Right lobe of liver (tissue), 6 donors: ENCODE results near the gene METTL24. TPM values are rescaled to one million over a fixed set of nuclear protein-coding genes. Genes with fewer than 3 reads are reported as not detected.

ENCODE experiments used
- ATAC-seq, 4 donors: fragments of 200-7000 bp; cut with Tn5 transposase; one replicate each; pipeline ENCODE4 v1.9.1; 2020; ENCODE audit warnings: mild to moderate bottlenecking in 4 of 4, moderate library complexity in 4 of 4
- DNase-seq, 3 donors: peaks; one replicate each; pipeline ENCODE4 v3.0.0-alpha.2; 2020
- H3K27ac ChIP-seq, 3 donors: fragments of 200-600 bp; one replicate each; pipeline ENCODE4 v1.8.0; 2022
- H3K27me3 ChIP-seq, 2 donors: fragments of 200-600 bp; one replicate each; pipeline ENCODE4 v1.8.0; 2022
- H3K36me3 ChIP-seq, 4 donors: fragments of 200-600 bp; sonication (generic) in 1 of 4; one replicate each; pipeline versions ENCODE4 v1.5.1 to v1.8.0; 2017 to 2022; ENCODE audit warnings: control low read depth in 1 of 4
- H3K4me1 ChIP-seq, 4 donors: fragments of 200-600 bp; sonication (generic) in 1 of 4; one replicate each; pipeline versions ENCODE4 v1.5.1 to v1.8.0; 2017 to 2022; ENCODE audit warnings: control low read depth in 1 of 4
- H3K4me3 ChIP-seq, 3 donors: fragments of 200-600 bp; one replicate each; pipeline ENCODE4 v1.8.0; 2022
- H3K9me3 ChIP-seq, 4 donors: fragments of 200-600 bp; sonication (generic) in 1 of 4; one replicate each; pipeline versions ENCODE4 v1.5.1 to v1.8.0; 2017 to 2022; ENCODE audit warnings: control low read depth in 1 of 4
- POLR2A ChIP-seq: fragments of 450-650 bp; IDR thresholded peaks from one replicate; pipeline ENCODE4 v1.6.1; 2017; ENCODE audit warnings: antibody characterized with exemption, mild to moderate bottlenecking
- WGBS: methylation state at CpG from one replicate; pipeline ENCODE4 v1.1.6; 2018; ENCODE audit warnings: low coverage, low lambda C conversion rate; ENCODE audit not compliant: insufficient coverage; ENCODE audit errors: missing lambda C conversion rate; 5-methylcytosine and 5-hydroxymethylcytosine counted together
- intact Hi-C, 2 donors: fragments of 100-400 bp; cut with DNase I; formaldehyde crosslinking; loops; one replicate each; pipeline versions ENCODE4 v1.11.2 to v1.14.1; 2022
- total RNA-seq, 6 experiments: library from RNA; depleted of rRNA in 2 of 6; stranded (reverse); fragments of >200 nt in 2 of 6; fragmentation: NEBNext Ultra II Directional in 3 of 6; extraction: Animal tissue kit (Norgen Biotek cat#: 25700) in 3 of 6; gene quantifications; one replicate each; pipeline versions ENCODE4 v1.1.0 to v1.2.4, GENCODE V29; 2016 to 2023
- TF ChIP-seq, protein P1 (sequence below), 4 donors: fragments of 200-600 bp in 3 of 4; fragments of 450-650 bp in 1 of 4; IDR thresholded peaks; one replicate each; pipeline versions ENCODE4 v1.5.1 to v1.8.0; 2016 to 2022; ENCODE audit warnings: antibody characterized with exemption in 4 of 4, mild to moderate bottlenecking in 2 of 4
- donor health status: DM: no; HTN: yes; CAD: no.
- donor health status: DM: no; HTN: no; CAD: no.
- donor health status: DM: no; HTN: no; CAD: no.
- donor health status: DM: no; HTN: yes; CAD: no.
- donor health status: DM: no; HTN: yes; CAD: no.

METTL24 gene
- total RNA-seq, 6 experiments from 2014 or later: 0.37 to 1.0 (median 0.57) TPM

DNA sequence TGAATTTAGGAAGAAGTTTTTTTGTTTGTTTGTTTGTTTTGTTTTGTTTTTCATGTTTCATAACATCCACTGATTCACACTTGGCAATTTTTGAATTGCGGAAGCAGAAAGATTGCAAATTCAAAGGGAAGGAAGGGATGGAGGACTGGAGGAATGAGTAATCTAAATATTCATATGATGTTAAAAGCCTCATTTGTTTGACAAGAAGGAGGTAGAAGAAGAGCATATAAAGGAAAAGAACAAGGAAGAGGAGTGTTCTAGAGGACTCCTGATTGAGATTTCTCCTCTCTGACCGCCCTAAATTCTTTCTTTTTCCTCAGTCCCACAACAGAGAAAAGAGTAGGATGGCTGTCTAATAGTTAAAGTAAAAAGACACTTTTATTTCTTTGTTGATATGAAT is 88.5 kb downstream of the METTL24 start:
- H3K4me1 ChIP-seq: no peaks in the 10 kb centered on the region
- TF ChIP-seq, protein P1, sequence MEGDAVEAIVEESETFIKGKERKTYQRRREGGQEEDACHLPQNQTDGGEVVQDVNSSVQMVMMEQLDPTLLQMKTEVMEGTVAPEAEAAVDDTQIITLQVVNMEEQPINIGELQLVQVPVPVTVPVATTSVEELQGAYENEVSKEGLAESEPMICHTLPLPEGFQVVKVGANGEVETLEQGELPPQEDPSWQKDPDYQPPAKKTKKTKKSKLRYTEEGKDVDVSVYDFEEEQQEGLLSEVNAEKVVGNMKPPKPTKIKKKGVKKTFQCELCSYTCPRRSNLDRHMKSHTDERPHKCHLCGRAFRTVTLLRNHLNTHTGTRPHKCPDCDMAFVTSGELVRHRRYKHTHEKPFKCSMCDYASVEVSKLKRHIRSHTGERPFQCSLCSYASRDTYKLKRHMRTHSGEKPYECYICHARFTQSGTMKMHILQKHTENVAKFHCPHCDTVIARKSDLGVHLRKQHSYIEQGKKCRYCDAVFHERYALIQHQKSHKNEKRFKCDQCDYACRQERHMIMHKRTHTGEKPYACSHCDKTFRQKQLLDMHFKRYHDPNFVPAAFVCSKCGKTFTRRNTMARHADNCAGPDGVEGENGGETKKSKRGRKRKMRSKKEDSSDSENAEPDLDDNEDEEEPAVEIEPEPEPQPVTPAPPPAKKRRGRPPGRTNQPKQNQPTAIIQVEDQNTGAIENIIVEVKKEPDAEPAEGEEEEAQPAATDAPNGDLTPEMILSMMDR (IDR thresholded peaks at IDR 0.05): no peak
- TF ChIP-seq POLR2A: no peak

GRCh38 chr6:110266996-110267395 is 91.2 kb downstream of the METTL24 start:
- H3K4me1 ChIP-seq: no peaks in the 10 kb centered on the region
- TF ChIP-seq, protein P1 (IDR thresholded peaks at IDR 0.05): no peak
- no peak for TF ChIP-seq POLR2A
- H3K36me3 ChIP-seq: no peaks in the 10 kb centered on the region
- ATAC-seq (no peak), DNase-seq (no peak)
- intact Hi-C loops: no loop called here
- no peak overlapping the region for H3K27ac ChIP-seq
- no peaks in the 10 kb centered on the region for H3K27me3 ChIP-seq
- H3K9me3 ChIP-seq: no peaks in the 10 kb centered on the region
- H3K4me3 ChIP-seq: no peak overlapping the region

More for the DNA sequence above, 88.5 kb downstream of the METTL24 start:
- ATAC-seq (no peak), DNase-seq (no peak)
- H3K27me3 ChIP-seq: no peaks in the 10 kb centered on the region
- no peaks in the 10 kb centered on the region for H3K36me3 ChIP-seq
- intact Hi-C loops: no loop called here
- H3K4me3 ChIP-seq: no peak overlapping the region
- 78% methylated on average over 2 of the region's 2 CpGs for WGBS
- H3K27ac ChIP-seq: no peak overlapping the region
- no peaks in the 10 kb centered on the region for H3K9me3 ChIP-seq

GRCh38 chr6:110265273-110265672 is 92.9 kb downstream of the METTL24 start:
- 54% methylated on average over 3 of the region's 3 CpGs for WGBS
- no peak overlapping the region for H3K4me3 ChIP-seq
- ATAC-seq: no peak
- H3K4me1 ChIP-seq: no peaks in the 10 kb centered on the region
- no peaks in the 10 kb centered on the region for H3K36me3 ChIP-seq
- intact Hi-C loops: no loop called here
- no peak for DNase-seq
- no peak overlapping the region for H3K27ac ChIP-seq
- H3K9me3 ChIP-seq: no peaks in the 10 kb centered on the region
- no peak for TF ChIP-seq POLR2A
- TF ChIP-seq, protein P1 (IDR thresholded peaks at IDR 0.05): no peak
- H3K27me3 ChIP-seq: no peaks in the 10 kb centered on the region

DNA sequence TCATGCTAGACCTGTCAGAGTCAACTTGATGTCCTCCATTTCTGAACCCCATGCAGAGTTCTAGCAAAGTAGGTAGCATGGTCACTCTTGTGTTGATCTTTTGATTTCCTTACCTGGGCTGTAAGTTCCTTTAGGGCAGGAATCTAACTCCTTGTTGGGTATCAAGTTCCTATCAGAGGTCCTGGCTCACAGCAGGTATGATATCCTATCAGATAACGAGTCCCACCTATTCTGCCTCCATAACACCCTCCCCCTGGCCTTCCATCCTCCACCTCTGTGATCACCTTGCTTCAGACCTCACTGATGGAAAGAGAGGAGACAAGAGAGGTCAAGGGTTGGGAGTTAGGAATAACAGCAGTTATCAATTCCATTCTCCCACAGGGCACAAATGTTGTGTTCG is 101.8 kb downstream of the METTL24 start:
- no peaks in the 10 kb centered on the region for H3K27me3 ChIP-seq
- no peak for ATAC-seq

More for the DNA sequence above, 101.8 kb downstream of the METTL24 start:
- no peak overlapping the region for H3K4me3 ChIP-seq
- TF ChIP-seq, protein P1 (IDR thresholded peaks at IDR 0.05): no peak
- no peak for TF ChIP-seq POLR2A
- no peak overlapping the region for H3K27ac ChIP-seq
- no peak for DNase-seq
- H3K9me3 ChIP-seq: no peaks in the 10 kb centered on the region
- intact Hi-C loops: no loop called here
- no peaks in the 10 kb centered on the region for H3K4me1 ChIP-seq
- no peaks in the 10 kb centered on the region for H3K36me3 ChIP-seq
- WGBS: 81% methylated on average over 2 of the region's 2 CpGs
